Measurements from ENCODE around the gene PLCL2. TPM values are rescaled to one million over a fixed set of nuclear protein-coding genes. Genes with fewer than 3 reads are reported as not detected.

Gene PLCL2
- total RNA-seq, 1 experiment from 2014 or later = 0.51 TPM

GRCh38 chr3:16884084-16884747 lies 539 bp upstream of the PLCL2 start:
- Mint-ChIP-seq H3K9me3 (ENCODE audit: unreplicated experiment) (no peaks in the 10 kb centered on the region), H3K27ac (ENCODE audit: low read depth, unreplicated experiment) (peak overlapping the region; percentile 46), H3K36me3 (ENCODE audit: insufficient read depth, unreplicated experiment) (no peaks in the 10 kb centered on the region), H3K4me3 (ENCODE audit: unreplicated experiment) (peak overlapping the region; percentile 70), H3K27me3 (ENCODE audit: insufficient read depth, unreplicated experiment) (peaks cover 35% of the 10 kb centered on the region), H3K4me1 (ENCODE audit: insufficient read depth, unreplicated experiment) (no peaks in the 10 kb centered on the region)
- TF ChIP-seq CTCF (IDR thresholded peaks at IDR 0.05; ENCODE audit: unreplicated experiment) = peak; percentile 16
- DNase-seq (ENCODE audit: unreplicated experiment) = no peak
- intact Hi-C loops (cut with micrococcal nuclease) = no loop called here
- ChIA-PET POLR2A (interaction anchor here (0.7 kb wide), 1 partner anchor 15 kb away, joined by 3 read pairs; no protein-coding TSS in a partner anchor), CTCF (interaction anchor here (0.9 kb wide), 1 partner anchor 12 kb away, joined by 3 read pairs; no protein-coding TSS in a partner anchor)
- BruUV-seq (replicated peaks) = no TSS peak

- no peak for TF ChIP-seq CTCF (IDR thresholded peaks at IDR 0.05; ENCODE audit: unreplicated experiment)
- ChIA-PET POLR2A (interaction anchor here (0.6 to 1.8 kb wide), 2 partner anchors 14 to 59 kb away, joined by 3 to 6 read pairs; no protein-coding TSS in a partner anchor), CTCF (no interaction called here)
- no peaks in the 10 kb centered on the region for H3K4me1 Mint-ChIP-seq (ENCODE audit: insufficient read depth, unreplicated experiment)
- H3K27ac Mint-ChIP-seq (ENCODE audit: low read depth, unreplicated experiment) = no peak overlapping the region
- no peak for DNase-seq (ENCODE audit: unreplicated experiment)
- intact Hi-C loops (cut with micrococcal nuclease) = no loop called here
- H3K9me3 Mint-ChIP-seq (ENCODE audit: unreplicated experiment) = no peaks in the 10 kb centered on the region
- no TSS peak for BruUV-seq (replicated peaks)
- H3K27me3 Mint-ChIP-seq (ENCODE audit: insufficient read depth, unreplicated experiment) = peaks cover 41% of the 10 kb centered on the region
- no peaks in the 10 kb centered on the region for H3K36me3 Mint-ChIP-seq (ENCODE audit: insufficient read depth, unreplicated experiment)
- peak overlapping the region; percentile 70 for H3K4me3 Mint-ChIP-seq (ENCODE audit: unreplicated experiment)
These were observed 993 bp downstream of the PLCL2 start for GRCh38 chr3:16885593-16886302.

DNA sequence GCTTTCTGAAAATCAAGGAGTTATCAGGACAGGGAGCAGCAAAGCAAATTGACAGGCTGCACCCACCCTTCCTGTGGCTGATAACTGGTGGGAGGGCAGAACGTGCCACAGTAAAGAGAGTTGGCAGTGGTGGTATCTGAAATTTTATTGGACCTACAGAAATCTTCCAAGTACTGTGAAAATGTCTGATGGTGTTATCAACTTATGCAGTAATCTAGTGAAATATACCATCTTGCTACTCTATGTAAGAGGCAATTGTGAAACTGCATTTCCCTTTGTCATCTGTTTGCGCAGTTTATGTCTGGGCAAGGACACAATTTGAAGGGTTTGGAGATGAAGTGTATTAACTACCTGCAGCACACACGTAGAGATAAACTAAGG lies 1.5 kb downstream of the PLCL2 start:
- TF ChIP-seq CTCF (IDR thresholded peaks at IDR 0.05; ENCODE audit: unreplicated experiment) = no peak
- Mint-ChIP-seq H3K4me3 (ENCODE audit: unreplicated experiment) (no peak overlapping the region), H3K9me3 (ENCODE audit: unreplicated experiment) (no peaks in the 10 kb centered on the region), H3K36me3 (ENCODE audit: insufficient read depth, unreplicated experiment) (no peaks in the 10 kb centered on the region), H3K4me1 (ENCODE audit: insufficient read depth, unreplicated experiment) (no peaks in the 10 kb centered on the region), H3K27ac (ENCODE audit: low read depth, unreplicated experiment) (no peak overlapping the region), H3K27me3 (ENCODE audit: insufficient read depth, unreplicated experiment) (peaks cover 47% of the 10 kb centered on the region)
- POLR2A ChIA-PET = interaction anchor here (0.6 to 1.8 kb wide), 2 partner anchors 15 to 58 kb away, joined by 3 to 6 read pairs; no protein-coding TSS in a partner anchor
- CTCF ChIA-PET = no interaction called here
- no peak for DNase-seq (ENCODE audit: unreplicated experiment)
- intact Hi-C loops (cut with micrococcal nuclease) = no loop called here
- no TSS peak for BruUV-seq (replicated peaks)

DNA sequence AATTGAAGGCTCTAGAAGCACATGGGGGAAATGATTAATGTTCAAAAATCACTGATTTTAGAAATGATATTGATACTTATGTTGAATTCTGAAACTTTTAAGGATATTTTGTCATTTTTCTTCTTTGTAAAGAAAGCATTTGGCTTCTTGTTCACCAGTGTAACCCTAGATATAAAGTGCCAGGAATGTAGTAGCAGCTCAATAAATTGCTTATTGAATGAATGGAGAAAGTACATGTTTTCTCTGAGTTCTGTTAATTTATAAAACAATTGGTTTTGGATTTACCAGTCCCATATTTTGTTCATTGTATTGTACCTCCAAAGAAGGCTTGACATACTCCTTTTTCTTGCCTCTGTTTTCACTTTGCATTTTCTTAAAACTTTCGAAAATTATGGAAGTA lies 2.4 kb downstream of the PLCL2 start:
- CTCF ChIA-PET = no interaction called here
- POLR2A ChIA-PET = interaction anchor here (1.8 kb wide), 1 partner anchor 15 kb away, joined by 6 read pairs; no protein-coding TSS in a partner anchor
- no peak for DNase-seq (ENCODE audit: unreplicated experiment)
- H3K9me3 Mint-ChIP-seq (ENCODE audit: unreplicated experiment) = no peaks in the 10 kb centered on the region
- no peak overlapping the region for H3K27ac Mint-ChIP-seq (ENCODE audit: low read depth, unreplicated experiment)
- no peaks in the 10 kb centered on the region for H3K4me1 Mint-ChIP-seq (ENCODE audit: insufficient read depth, unreplicated experiment)
- no TSS peak for BruUV-seq (replicated peaks)
- H3K27me3 Mint-ChIP-seq (ENCODE audit: insufficient read depth, unreplicated experiment) = peaks cover 55% of the 10 kb centered on the region
- no peaks in the 10 kb centered on the region for H3K36me3 Mint-ChIP-seq (ENCODE audit: insufficient read depth, unreplicated experiment)
- no peak overlapping the region for H3K4me3 Mint-ChIP-seq (ENCODE audit: unreplicated experiment)
- no peak for TF ChIP-seq CTCF (IDR thresholded peaks at IDR 0.05; ENCODE audit: unreplicated experiment)
- intact Hi-C loops (cut with micrococcal nuclease) = no loop called here

Data from MCF 10A (cell line).